ENCODE measurements around the gene CATSPERE. TPM values are rescaled to one million over a fixed set of nuclear protein-coding genes. Genes with fewer than 3 reads are reported as not detected.

The CATSPERE gene
- total RNA-seq, 3 donors from 2014 or later: 1.3 to 3.2 (median 2.0) TPM

DNA sequence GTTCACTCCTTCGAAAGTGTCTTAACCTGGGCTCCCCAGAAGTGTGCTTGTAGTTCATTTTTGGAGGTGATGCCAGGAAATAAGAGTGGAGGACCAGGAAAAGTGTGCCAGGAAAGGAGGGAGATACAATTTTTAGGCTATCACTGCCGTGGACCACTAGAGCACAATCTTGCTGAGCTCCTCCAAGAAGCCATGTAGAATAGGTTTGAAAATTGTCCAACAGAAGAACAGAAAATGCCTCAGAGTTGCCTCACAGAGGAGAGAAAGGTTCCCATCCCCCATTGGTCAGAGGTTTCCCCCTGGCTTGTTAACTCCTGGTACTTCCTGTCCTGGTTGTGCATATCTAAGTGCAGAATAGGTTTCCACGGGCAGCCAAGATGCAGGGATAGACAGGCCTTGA is 41.6 kb downstream of the CATSPERE start:
- Histone ChIP-seq H3K4me3 (no peak overlapping the region), H3K4me1 (no peaks in the 10 kb centered on the region), H3K27me3 (no peaks in the 10 kb centered on the region), H3K36me3 (no peaks in the 10 kb centered on the region), H3K9me3 (peaks cover 0 to 28% of the 10 kb centered on the region in 2 donors), H3K27ac (no peak overlapping the region)
- DNase-seq (ENCODE audit: low spot score in 2 of 2): no peak
- intact Hi-C loops (cut with DNase I; ENCODE audit: low total_unique reads): no loop called here
- TF ChIP-seq POLR2AphosphoS5 (IDR thresholded peaks at IDR 0.05) (no peak), CTCF (IDR thresholded peaks at IDR 0.05) (no peak), POLR2A (IDR thresholded peaks at IDR 0.05) (no peak)

DNA sequence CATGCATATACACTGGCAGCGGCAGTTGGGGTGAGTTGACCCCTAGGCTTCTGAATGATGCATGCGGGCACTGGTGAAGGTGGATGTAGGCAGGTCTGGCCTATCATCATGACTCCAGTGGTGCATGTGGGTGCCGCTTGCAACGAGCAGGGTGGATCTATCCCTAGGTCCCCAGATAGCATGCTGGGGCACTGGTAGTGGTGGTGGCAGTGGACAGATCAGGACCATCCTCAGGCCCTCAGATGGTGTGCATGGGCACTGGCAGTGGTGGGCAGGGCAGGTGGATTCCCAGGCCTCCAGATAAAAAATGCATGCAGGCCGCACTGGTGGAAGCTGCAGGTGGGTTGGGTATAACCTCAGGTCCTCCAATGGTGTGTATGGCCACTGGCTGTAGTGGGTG is 52.4 kb downstream of the CATSPERE start:
- intact Hi-C loops (cut with DNase I; ENCODE audit: low total_unique reads): no loop called here
- TF ChIP-seq POLR2A (IDR thresholded peaks at IDR 0.05): no peak
- TF ChIP-seq POLR2AphosphoS5 (IDR thresholded peaks at IDR 0.05): no peak
- TF ChIP-seq CTCF (IDR thresholded peaks at IDR 0.05): no peak
- no peak overlapping the region for H3K27ac ChIP-seq

DNA sequence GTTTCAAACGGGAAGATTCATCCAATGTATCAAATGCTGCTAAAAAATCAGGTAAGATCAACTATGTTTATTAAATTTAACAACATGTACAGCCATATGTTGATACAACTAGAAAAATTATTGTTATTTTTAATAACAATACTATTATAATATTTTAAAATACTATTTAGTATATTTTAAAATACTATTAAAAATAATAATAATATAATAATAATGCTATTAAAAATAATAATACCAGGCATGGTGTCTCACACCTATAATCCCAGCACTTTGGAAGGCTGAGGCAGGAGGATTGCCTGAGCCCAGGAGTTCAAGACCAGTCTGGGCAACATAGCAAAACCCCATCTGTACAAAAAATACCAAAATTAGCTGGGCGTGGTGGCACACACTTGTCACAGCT is 54.6 kb downstream of the CATSPERE start:
- no peaks in the 10 kb centered on the region for H3K4me1 ChIP-seq
- DNase-seq (ENCODE audit: low spot score in 2 of 2): no peak
- H3K36me3 ChIP-seq: no peaks in the 10 kb centered on the region
- TF ChIP-seq POLR2AphosphoS5 (IDR thresholded peaks at IDR 0.05): no peak
- TF ChIP-seq CTCF (IDR thresholded peaks at IDR 0.05): no peak
- no peak for TF ChIP-seq POLR2A (IDR thresholded peaks at IDR 0.05)
- H3K27me3 ChIP-seq: no peaks in the 10 kb centered on the region
- H3K4me3 ChIP-seq: no peak overlapping the region
- H3K27ac ChIP-seq: no peak overlapping the region
- intact Hi-C loops (cut with DNase I; ENCODE audit: low total_unique reads): no loop called here
- peaks cover 6 to 16% of the 10 kb centered on the region in 2 donors for H3K9me3 ChIP-seq

More for the DNA sequence above, 52.4 kb downstream of the CATSPERE start:
- Histone ChIP-seq H3K4me1 (no peaks in the 10 kb centered on the region), H3K9me3 (peaks cover 8 to 14% of the 10 kb centered on the region in 2 donors), H3K4me3 (no peak overlapping the region), H3K27me3 (no peaks in the 10 kb centered on the region), H3K36me3 (no peaks in the 10 kb centered on the region)
- no peak for DNase-seq (ENCODE audit: low spot score in 2 of 2)

- TF ChIP-seq POLR2A (IDR thresholded peaks at IDR 0.05): no peak
- TF ChIP-seq POLR2AphosphoS5 (IDR thresholded peaks at IDR 0.05): no peak
- TF ChIP-seq CTCF (IDR thresholded peaks at IDR 0.05): no peak
- Histone ChIP-seq H3K36me3 (no peaks in the 10 kb centered on the region), H3K27me3 (no peaks in the 10 kb centered on the region), H3K4me3 (no peak overlapping the region), H3K27ac (no peak overlapping the region), H3K4me1 (no peaks in the 10 kb centered on the region), H3K9me3 (peaks cover 0 to 7% of the 10 kb centered on the region in 2 donors)
- no peak for DNase-seq (ENCODE audit: low spot score in 2 of 2)
- intact Hi-C loops (cut with DNase I; ENCODE audit: low total_unique reads): no loop called here
Measured at GRCh38 chr1:244536316-244536715, 75.2 kb downstream of the CATSPERE start.

GRCh38 chr1:244545511-244545910 is 84.4 kb downstream of the CATSPERE start:
- TF ChIP-seq POLR2A (IDR thresholded peaks at IDR 0.05) (no peak), CTCF (IDR thresholded peaks at IDR 0.05) (no peak)
- Histone ChIP-seq H3K4me3 (no peak overlapping the region), H3K27me3 (no peaks in the 10 kb centered on the region), H3K9me3 (peaks cover 22 to 31% of the 10 kb centered on the region in 2 donors), H3K4me1 (no peaks in the 10 kb centered on the region), H3K36me3 (no peaks in the 10 kb centered on the region), H3K27ac (no peak overlapping the region)
- intact Hi-C loops (cut with DNase I; ENCODE audit: low total_unique reads): no loop called here
- DNase-seq (ENCODE audit: low spot score in 2 of 2): no peak

Measured in breast epithelium (tissue), 4 donors.